Thyroid gland (tissue), 4 donors: Measurements from ENCODE around the gene RHNO1.

Experiments
- POLR2A ChIP-seq, 2 donors: fragments of 450-650 bp; IDR thresholded peaks; one replicate each; pipeline ENCODE4 v1.6.1; 2017; ENCODE audit warnings: antibody characterized with exemption in 2 of 2, mild to moderate bottlenecking in 2 of 2, moderate library complexity in 1 of 2
- TF ChIP-seq, protein P1 (sequence below), 6 experiments: fragments of 200-600 bp in 3 of 6; fragments of 450-650 bp in 3 of 6; sonication (generic) in 3 of 6; IDR thresholded peaks; one replicate each; pipeline ENCODE4 v1.5.1; 2016 to 2019; ENCODE audit warnings: antibody characterized with exemption in 6 of 6, mild to moderate bottlenecking in 2 of 6, inconsistent platforms in 1 of 6, moderate library complexity in 1 of 6

GRCh38 chr12:2836574-2836973 lies 40.4 kb upstream of the RHNO1 start:
- no peak for TF ChIP-seq POLR2A (IDR thresholded peaks at IDR 0.05)
- TF ChIP-seq, protein P1, sequence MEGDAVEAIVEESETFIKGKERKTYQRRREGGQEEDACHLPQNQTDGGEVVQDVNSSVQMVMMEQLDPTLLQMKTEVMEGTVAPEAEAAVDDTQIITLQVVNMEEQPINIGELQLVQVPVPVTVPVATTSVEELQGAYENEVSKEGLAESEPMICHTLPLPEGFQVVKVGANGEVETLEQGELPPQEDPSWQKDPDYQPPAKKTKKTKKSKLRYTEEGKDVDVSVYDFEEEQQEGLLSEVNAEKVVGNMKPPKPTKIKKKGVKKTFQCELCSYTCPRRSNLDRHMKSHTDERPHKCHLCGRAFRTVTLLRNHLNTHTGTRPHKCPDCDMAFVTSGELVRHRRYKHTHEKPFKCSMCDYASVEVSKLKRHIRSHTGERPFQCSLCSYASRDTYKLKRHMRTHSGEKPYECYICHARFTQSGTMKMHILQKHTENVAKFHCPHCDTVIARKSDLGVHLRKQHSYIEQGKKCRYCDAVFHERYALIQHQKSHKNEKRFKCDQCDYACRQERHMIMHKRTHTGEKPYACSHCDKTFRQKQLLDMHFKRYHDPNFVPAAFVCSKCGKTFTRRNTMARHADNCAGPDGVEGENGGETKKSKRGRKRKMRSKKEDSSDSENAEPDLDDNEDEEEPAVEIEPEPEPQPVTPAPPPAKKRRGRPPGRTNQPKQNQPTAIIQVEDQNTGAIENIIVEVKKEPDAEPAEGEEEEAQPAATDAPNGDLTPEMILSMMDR (IDR thresholded peaks at IDR 0.05) = no peak
